AG04450 (cell line): ENCODE results near the gene MRTFA. TPM values are rescaled to one million over a fixed set of nuclear protein-coding genes. Genes with fewer than 3 reads are reported as not detected.
A peak's percentile ranks its signal among the peaks of the same experiment; 100 is the strongest.

Experiments used
- CTCF ChIA-PET: fragments of 300-600, 350-600 bp; formaldehyde crosslinking; extraction: SDS; loops from one replicate; lab custom pipeline; 2022; ENCODE audit warnings: antibody characterized with exemption, inconsistent platforms; lab: Charles Lee
- POLR2A ChIA-PET: fragments of 350-600 bp; formaldehyde crosslinking; extraction: SDS; loops from one replicate; lab custom pipeline; 2021; ENCODE audit warnings: antibody characterized with exemption, inconsistent platforms; lab: Yijun Ruan, JAX
- DNase-seq: peaks from one replicate; pipeline ENCODE4 v3.0.0-alpha.2; 2011; ENCODE audit warnings: low read depth, low spot score
- H3K27ac ChIP-seq: one replicate; pipeline ENCODE4 v1.5.1; 2012; ENCODE audit warnings: low read depth, low read length, control low read depth
- H3K27me3 ChIP-seq: one replicate; pipeline ENCODE4 v1.6.0; 2012; ENCODE audit warnings: low read length; ENCODE audit not compliant: control insufficient read depth, insufficient read depth
- H3K4me3 ChIP-seq: 2 replicates; pipeline ENCODE4 v1.5.1; 2011; ENCODE audit warnings: mild to moderate bottlenecking, low read depth, low read length, control low read depth
- H3K9me3 ChIP-seq: 2 replicates; pipeline ENCODE4 v1.5.1; 2012; ENCODE audit warnings: low read length; ENCODE audit not compliant: control insufficient read depth, insufficient read depth
- CTCF ChIP-seq: IDR thresholded peaks from 2 replicates; pipeline ENCODE4 v1.5.1; 2011; ENCODE audit warnings: low read depth, low read length, control low read depth, inconsistent platforms
- polyA plus RNA-seq: library from polyadenylated mRNA; depleted of rRNA; stranded (reverse); fragments of >200 nt; gene quantifications from 2 replicates; pipeline ENCODE4 v1.2.3, GENCODE V29; 2011

The MRTFA gene
- polyA plus RNA-seq, 1 experiment, result 6.8 TPM

- ChIA-PET POLR2A (interaction anchor here (0.5 to 1.5 kb wide), 11 partner anchors 24 to 282 kb away, joined by 3 to 6 read pairs (median 3); partner anchors contain the start of gene SGSM3), CTCF (interaction anchor here (0.5 to 2.4 kb wide), 5 partner anchors 31 to 247 kb away, joined by 5 to 10 read pairs (median 7); no protein-coding TSS in a partner anchor)
- peak; percentile 98 for DNase-seq
Measured at GRCh38 chr22:40651563-40652501, 15.3 kb upstream of the MRTFA start.

DNA sequence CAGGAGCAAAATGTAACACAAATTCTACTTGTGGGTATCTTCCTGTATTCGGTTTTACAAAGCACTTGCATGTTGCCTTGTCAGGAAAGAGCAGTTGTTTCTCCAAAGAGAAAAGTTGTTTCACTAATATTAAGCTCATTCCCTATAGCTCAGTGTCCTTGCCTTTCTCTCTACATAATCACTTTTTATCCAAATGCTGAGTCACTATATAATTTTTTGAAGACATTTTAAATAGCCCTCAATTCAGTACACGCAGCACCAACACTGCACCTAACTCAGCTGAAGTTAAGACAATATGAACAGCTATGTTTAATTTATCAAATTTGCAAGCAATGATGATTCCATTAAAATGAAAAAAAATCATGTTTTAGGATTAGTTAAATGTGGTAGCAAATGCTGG, 14.5 kb upstream of the MRTFA start:
- POLR2A ChIA-PET, result interaction anchor here (0.6 to 1.5 kb wide), 7 partner anchors 61 to 281 kb away, joined by 3 to 4 read pairs (median 3); partner anchors contain the start of gene SGSM3
- Histone ChIP-seq H3K27me3 (no peaks in the 10 kb centered on the region), H3K9me3 (no peaks in the 10 kb centered on the region), H3K4me3 (peak overlapping the region; percentile 43), H3K27ac (no peak overlapping the region)
- no peak for DNase-seq
- CTCF ChIA-PET, result interaction anchor here (0.5 to 2.4 kb wide), 6 partner anchors 9 to 248 kb away, joined by 3 to 10 read pairs (median 7); no protein-coding TSS in a partner anchor
- TF ChIP-seq CTCF, result no peak

More at GRCh38 chr22:40651563-40652501, 15.3 kb upstream of the MRTFA start:
- H3K27me3 ChIP-seq, result no peaks in the 10 kb centered on the region
- H3K4me3 ChIP-seq, result peak overlapping the region; percentile 91
- H3K9me3 ChIP-seq, result no peaks in the 10 kb centered on the region
- TF ChIP-seq CTCF, result 0 out of 2 replicates have a peak, but pooled peaks have one; percentile 14
- H3K27ac ChIP-seq, result peak overlapping the region; percentile 100

- H3K4me3 ChIP-seq, result no peak overlapping the region
- ChIA-PET CTCF (interaction anchor here (0.5 to 6.3 kb wide), 3 partner anchors 34 to 294 kb away, joined by 3 to 113 read pairs (median 3); no protein-coding TSS in a partner anchor), POLR2A (no interaction called here)
- no peak for DNase-seq
- TF ChIP-seq CTCF, result no peak
- H3K9me3 ChIP-seq, result no peaks in the 10 kb centered on the region
- H3K27me3 ChIP-seq, result no peaks in the 10 kb centered on the region
- no peak overlapping the region for H3K27ac ChIP-seq
Measured at GRCh38 chr22:40648386-40648785, 11.9 kb upstream of the MRTFA start.

GRCh38 chr22:40645579-40646197, 9.2 kb upstream of the MRTFA start:
- POLR2A ChIA-PET, result no interaction called here
- no peak for TF ChIP-seq CTCF
- DNase-seq, result no peak
- CTCF ChIA-PET, result interaction anchor here (0.6 to 6.3 kb wide), 35 partner anchors 12 to 297 kb away, joined by 3 to 113 read pairs (median 4); no protein-coding TSS in a partner anchor
- Histone ChIP-seq H3K27me3 (no peaks in the 10 kb centered on the region), H3K4me3 (no peak overlapping the region), H3K9me3 (no peaks in the 10 kb centered on the region), H3K27ac (no peak overlapping the region)
